ENCODE measurements around the gene CT45A1. TPM values are rescaled to one million over a fixed set of nuclear protein-coding genes. Genes with fewer than 3 reads are reported as not detected.

Gene CT45A1
- total RNA-seq (ENCODE audit: low replicate concordance) = not detected in 2 replicates

GRCh38 chrX:135713183-135713689 is at the start of gene CT45A1:
TSS of gene CT45A1 (plus strand) at chrX:135713639. CDS start at chrX:135718941, 5,302 bp downstream.

GRCh38 chrX:135768091-135768490 is 54.7 kb downstream of the CT45A1 start, which contains the start of gene CT45A3:
TSS of gene CT45A3 (minus strand) at chrX:135768191. CDS start at chrX:135764444, 3,747 bp downstream.

Other genes starting within 250 kb of the CT45A1 start
- 2.3 and 3.5 TPM in 2 replicates for gene INTS6L, start 193.0 kb upstream of the CT45A1 start, total RNA-seq (ENCODE audit: low replicate concordance)
- gene CT45A3, start 54.6 kb downstream of the CT45A1 start, total RNA-seq (ENCODE audit: low replicate concordance) = not detected in 2 replicates
- gene CT45A5, start 71.9 kb downstream of the CT45A1 start, total RNA-seq (ENCODE audit: low replicate concordance) = not detected in 2 replicates
- gene CT45A6, start 89.1 kb downstream of the CT45A1 start, total RNA-seq (ENCODE audit: low replicate concordance) = not detected in 2 replicates
- gene CT45A2, start 106.4 kb downstream of the CT45A1 start, total RNA-seq (ENCODE audit: low replicate concordance) = not detected in 2 replicates
- gene CT45A7, start 123.6 kb downstream of the CT45A1 start, total RNA-seq (ENCODE audit: low replicate concordance) = not detected in 2 replicates
- gene CT45A8, start 140.9 kb downstream of the CT45A1 start, total RNA-seq (ENCODE audit: low replicate concordance) = not detected in 2 replicates
- not detected in 2 replicates for gene CT45A9, start 158.2 kb downstream of the CT45A1 start, total RNA-seq (ENCODE audit: low replicate concordance)
- gene CT45A10, start 179.8 kb downstream of the CT45A1 start, total RNA-seq (ENCODE audit: low replicate concordance) = not detected in 2 replicates
- not detected in 2 replicates for gene SAGE1, start 180.1 kb downstream of the CT45A1 start, total RNA-seq (ENCODE audit: low replicate concordance)